ENCODE measurements around the gene ACTL8.

Gene ACTL8

GRCh38 chr1:17710889-17711576, 44.1 kb upstream of the ACTL8 start:
- H3K27ac ChIP-seq (replicated peaks) = no peak overlapping the region
- H3K4me3 ChIP-seq (replicated peaks; ENCODE audit: insufficient read depth, low read length) = no peak overlapping the region
- TF ChIP-seq CTCF (IDR thresholded peaks at IDR 0.05; ENCODE audit: insufficient read depth, low read length) (no peak), POLR2AphosphoS5 (IDR thresholded peaks at IDR 0.05; ENCODE audit: low read depth) (no peak), SPI1 (IDR thresholded peaks at IDR 0.05; ENCODE audit: borderline replicate concordance, low read depth) (no peak), GABPA (IDR thresholded peaks at IDR 0.05; ENCODE audit: low read depth) (no peak), REST (IDR thresholded peaks at IDR 0.05; ENCODE audit: insufficient replicate concordance, low read depth) (no peak)
- DNase-seq (ENCODE audit: low read depth in 1 of 2, low spot score in 1 of 2) = no peak
- no peaks in the 10 kb centered on the region for H3K27me3 ChIP-seq (ENCODE audit: insufficient read depth, poor library complexity, severe bottlenecking)

- DNase-seq (ENCODE audit: low read depth in 1 of 2, low spot score in 1 of 2) = no peak
- H3K27ac ChIP-seq (replicated peaks) = no peak overlapping the region
- H3K27me3 ChIP-seq (ENCODE audit: insufficient read depth, poor library complexity, severe bottlenecking) = no peaks in the 10 kb centered on the region
- no peak overlapping the region for H3K4me3 ChIP-seq (replicated peaks; ENCODE audit: insufficient read depth, low read length)
- TF ChIP-seq CTCF (IDR thresholded peaks at IDR 0.05; ENCODE audit: insufficient read depth, low read length) (no peak), REST (IDR thresholded peaks at IDR 0.05; ENCODE audit: insufficient replicate concordance, low read depth) (no peak), SPI1 (IDR thresholded peaks at IDR 0.05; ENCODE audit: borderline replicate concordance, low read depth) (no peak)
Measured at GRCh38 chr1:17711577-17711910, 43.6 kb upstream of the ACTL8 start.

GRCh38 chr1:17711941-17712340, 43.2 kb upstream of the ACTL8 start:
- Histone ChIP-seq H3K27ac (replicated peaks) (no peak overlapping the region), H3K4me3 (replicated peaks; ENCODE audit: insufficient read depth, low read length) (no peak overlapping the region), H3K27me3 (ENCODE audit: insufficient read depth, poor library complexity, severe bottlenecking) (no peaks in the 10 kb centered on the region)
- no peak for TF ChIP-seq GABPA (IDR thresholded peaks at IDR 0.05; ENCODE audit: low read depth)
- no peak for TF ChIP-seq CTCF (IDR thresholded peaks at IDR 0.05; ENCODE audit: insufficient read depth, low read length)
- no peak for TF ChIP-seq REST (IDR thresholded peaks at IDR 0.05; ENCODE audit: insufficient replicate concordance, low read depth)
- no peak for TF ChIP-seq SPI1 (IDR thresholded peaks at IDR 0.05; ENCODE audit: borderline replicate concordance, low read depth)
- no peak for TF ChIP-seq POLR2AphosphoS5 (IDR thresholded peaks at IDR 0.05; ENCODE audit: low read depth)
- no peak for DNase-seq (ENCODE audit: low read depth in 1 of 2, low spot score in 1 of 2)
